Spleen (tissue), 13 donors: Measurements from ENCODE around the gene WNT16. TPM values are rescaled to one million over a fixed set of nuclear protein-coding genes. Genes with fewer than 3 reads are reported as not detected.

ENCODE experiments used
- DNase-seq: peaks from one replicate; pipeline ENCODE4 v3.0.0-alpha.2; 2020
- H3K27ac ChIP-seq, 8 donors: fragments of 200-600 bp; sonication (generic) in 7 of 8; 1 replicate in 4 of 8; 2 replicates in 4 of 8; pipeline versions ENCODE4 v1.5.0 to v1.8.0; 2016 to 2021; ENCODE audit warnings: inconsistent platforms in 4 of 8, mild to moderate bottlenecking in 4 of 8, moderate library complexity in 1 of 8
- H3K27me3 ChIP-seq, 7 donors: fragments of 200-600 bp; sonication (generic) in 6 of 7; replicated peaks in 1 of 7; 1 replicate in 4 of 7; 2 replicates in 3 of 7; pipeline versions ENCODE4 v1.5.0 to v1.8.0; 2016 to 2021; ENCODE audit warnings: inconsistent platforms in 3 of 7, mild to moderate bottlenecking in 1 of 7
- H3K36me3 ChIP-seq, 6 donors: fragments of 200-600 bp; sonication (generic) in 5 of 6; 1 replicate in 4 of 6; 2 replicates in 2 of 6; pipeline versions ENCODE4 v1.5.0 to v1.8.0; 2016 to 2021; ENCODE audit warnings: inconsistent platforms in 2 of 6
- H3K4me1 ChIP-seq, 6 donors: fragments of 200-600 bp; sonication (generic) in 5 of 6; 1 replicate in 3 of 6; 2 replicates in 3 of 6; pipeline versions ENCODE4 v1.5.0 to v1.8.0; 2016 to 2021; ENCODE audit warnings: inconsistent platforms in 3 of 6
- H3K4me3 ChIP-seq, 8 donors: fragments of 200-600 bp; sonication (generic) in 7 of 8; 1 replicate in 4 of 8; 2 replicates in 4 of 8; pipeline versions ENCODE4 v1.5.0 to v1.8.0; 2016 to 2021; ENCODE audit warnings: inconsistent platforms in 4 of 8, mild to moderate bottlenecking in 4 of 8, moderate library complexity in 2 of 8
- H3K9me3 ChIP-seq, 8 donors: fragments of 200-600 bp; sonication (generic) in 7 of 8; 1 replicate in 4 of 8; 2 replicates in 4 of 8; pipeline versions ENCODE4 v1.5.0 to v1.8.0; 2016 to 2021; ENCODE audit warnings: inconsistent platforms in 4 of 8
- POLR2A ChIP-seq, 3 donors: fragments of 450-650 bp; IDR thresholded peaks; one replicate each; pipeline ENCODE4 v1.5.1; 2017; ENCODE audit warnings: antibody characterized with exemption in 3 of 3, mild to moderate bottlenecking in 1 of 3
- POLR2AphosphoS5 ChIP-seq, 3 donors: sonication (generic); formaldehyde crosslinking; IDR thresholded peaks; one replicate each; pipeline ENCODE4 v1.5.1; 2017; ENCODE audit warnings: antibody characterized with exemption in 3 of 3
- WGBS, 5 donors: extraction: QIAGEN DNeasy Blood & Tissue Kit in 3 of 5; methylation state at CpG; one replicate each; pipeline versions ENCODE4 v1.1.5 to v1.1.7; 2013 to 2018; 5-methylcytosine and 5-hydroxymethylcytosine counted together
- intact Hi-C: fragments of 100-400 bp; cut with DNase I; formaldehyde crosslinking; loops from one replicate; pipeline ENCODE4 v1.15.0; 2023; ENCODE audit warnings: low total_unique reads
- long read RNA-seq, 2 donors: transcript quantifications; one replicate each; lab custom pipeline, GENCODE V29; 2026
- polyA plus RNA-seq, 3 donors: library from polyadenylated mRNA; stranded (reverse); fragments of 200-250 nt; gene quantifications; one replicate each; pipeline ENCODE4 v1.2.1, GENCODE V29; 2013
- total RNA-seq, 7 donors: library from RNA; depleted of rRNA in 3 of 7; stranded (reverse); fragments of >200 nt in 3 of 7; fragmentation: NEBNext Ultra II Directional in 4 of 7; extraction: Animal tissue kit (Norgen Biotek cat#: 25700) in 4 of 7; gene quantifications; one replicate each; pipeline versions ENCODE4 v1.1.0 to v1.2.1, GENCODE V29; 2016 to 2021
- TF ChIP-seq, protein P1 (sequence below), 11 experiments: fragments of 200-600 bp in 7 of 11; fragments of 450-650 bp in 4 of 11; sonication (generic) in 4 of 11; IDR thresholded peaks in 8 of 11; conservative IDR thresholded peaks in 3 of 11; 1 replicate in 7 of 11; 2 replicates in 4 of 11; pipeline versions ENCODE4 v1.4.0 to v1.8.0; 2016 to 2021; ENCODE audit warnings: antibody characterized with exemption in 11 of 11, inconsistent platforms in 4 of 11, mild to moderate bottlenecking in 1 of 11
- donor health status: healthy with polysubstance abuse.
- donor health status: DM: no; HTN: no; CAD: no; lungs with moderate emphysema.
- donor health status: DM: no; HTN: no; CAD: no.
- donor health status: Bipolar disorder and iron deficiency.
- donor health status: healthy.
- donor health status: DM: no; HTN: no; CAD: no.
- donor health status: DM: yes; HTN: yes; CAD: no.

The WNT16 gene, protein sequence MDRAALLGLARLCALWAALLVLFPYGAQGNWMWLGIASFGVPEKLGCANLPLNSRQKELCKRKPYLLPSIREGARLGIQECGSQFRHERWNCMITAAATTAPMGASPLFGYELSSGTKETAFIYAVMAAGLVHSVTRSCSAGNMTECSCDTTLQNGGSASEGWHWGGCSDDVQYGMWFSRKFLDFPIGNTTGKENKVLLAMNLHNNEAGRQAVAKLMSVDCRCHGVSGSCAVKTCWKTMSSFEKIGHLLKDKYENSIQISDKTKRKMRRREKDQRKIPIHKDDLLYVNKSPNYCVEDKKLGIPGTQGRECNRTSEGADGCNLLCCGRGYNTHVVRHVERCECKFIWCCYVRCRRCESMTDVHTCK
- total RNA-seq: 1 to 10 TPM in 3 of 7 donors, under 1 TPM in 4; 0.39 to 3.2 (median 0.95) TPM
- polyA plus RNA-seq: 1 to 10 TPM in 1 of 3 donors, under 1 TPM in 2; 0.33 to 1.4 (median 0.96) TPM
- long read RNA-seq, donor 1: 0 reads
- long read RNA-seq, donor 2: 0 reads

DNA sequence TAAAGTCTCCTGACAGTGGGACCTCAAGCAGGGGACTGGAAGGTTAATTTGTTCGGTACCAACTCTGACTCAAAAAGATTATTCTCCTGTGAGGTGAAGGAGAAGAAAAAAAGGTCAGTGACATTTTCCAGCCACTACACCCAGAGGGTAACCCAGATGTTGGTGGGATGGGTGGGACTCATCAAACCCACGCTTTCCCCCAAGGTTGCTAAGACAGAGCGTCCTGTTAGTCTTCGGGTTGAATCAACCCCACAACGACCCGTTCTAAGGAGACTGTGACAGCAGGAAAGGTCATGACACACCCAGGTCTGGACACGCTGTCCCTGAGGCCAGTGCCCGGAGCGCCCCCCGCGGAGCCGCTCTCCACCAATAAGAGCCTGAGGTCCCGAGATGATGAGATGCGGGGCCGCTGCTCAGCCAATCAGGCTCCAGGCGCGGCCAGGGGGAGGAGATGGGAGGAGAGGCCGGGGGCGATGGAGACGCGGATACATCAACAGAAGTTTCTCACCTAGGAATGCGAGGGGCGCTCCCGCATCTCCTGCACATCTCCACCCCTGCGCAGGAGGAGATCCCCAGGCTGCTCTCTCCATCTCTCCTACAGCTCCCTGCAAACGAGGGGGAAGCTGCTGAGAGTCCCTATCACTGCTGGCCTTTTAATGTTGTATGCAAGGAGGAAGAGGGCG lies at the start of gene WNT16:
TSS of gene WNT16 (plus strand) at position 493 of the 683 bp plus-strand sequence. CDS start 293 bp downstream, outside the sequence.
- Histone ChIP-seq H3K9me3 (no peaks in the 10 kb centered on the region), H3K27ac (peak within 1 kb of the TSS in 5 of 8 donors; percentile 33 to 64 (median 51)), H3K4me3 (peak within 1 kb of the TSS; percentile 39 to 76 (median 49)), H3K27me3 (peaks cover 0 to 61% (median 52%) of the 10 kb centered on the region in 7 donors), H3K4me1 (peaks cover 5 to 33% (median 23%) of the 10 kb centered on the region in 6 donors), H3K36me3 (no peaks in the 10 kb centered on the region)
- WGBS, 5 donors: 19 to 25% (median 20%) methylated on average over 26 to 27 of the region's 27 CpGs
- no peak for TF ChIP-seq POLR2AphosphoS5 (IDR thresholded peaks at IDR 0.05)
- TF ChIP-seq, protein P1, sequence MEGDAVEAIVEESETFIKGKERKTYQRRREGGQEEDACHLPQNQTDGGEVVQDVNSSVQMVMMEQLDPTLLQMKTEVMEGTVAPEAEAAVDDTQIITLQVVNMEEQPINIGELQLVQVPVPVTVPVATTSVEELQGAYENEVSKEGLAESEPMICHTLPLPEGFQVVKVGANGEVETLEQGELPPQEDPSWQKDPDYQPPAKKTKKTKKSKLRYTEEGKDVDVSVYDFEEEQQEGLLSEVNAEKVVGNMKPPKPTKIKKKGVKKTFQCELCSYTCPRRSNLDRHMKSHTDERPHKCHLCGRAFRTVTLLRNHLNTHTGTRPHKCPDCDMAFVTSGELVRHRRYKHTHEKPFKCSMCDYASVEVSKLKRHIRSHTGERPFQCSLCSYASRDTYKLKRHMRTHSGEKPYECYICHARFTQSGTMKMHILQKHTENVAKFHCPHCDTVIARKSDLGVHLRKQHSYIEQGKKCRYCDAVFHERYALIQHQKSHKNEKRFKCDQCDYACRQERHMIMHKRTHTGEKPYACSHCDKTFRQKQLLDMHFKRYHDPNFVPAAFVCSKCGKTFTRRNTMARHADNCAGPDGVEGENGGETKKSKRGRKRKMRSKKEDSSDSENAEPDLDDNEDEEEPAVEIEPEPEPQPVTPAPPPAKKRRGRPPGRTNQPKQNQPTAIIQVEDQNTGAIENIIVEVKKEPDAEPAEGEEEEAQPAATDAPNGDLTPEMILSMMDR (IDR thresholded peaks at IDR 0.05 in 8 of 11, conservative IDR thresholded peaks at IDR 0.05 in 3 of 11): no peak
- no peak for TF ChIP-seq POLR2A (IDR thresholded peaks at IDR 0.05)
- intact Hi-C loops: no loop called here
- DNase-seq: peak; percentile 85

DNA sequence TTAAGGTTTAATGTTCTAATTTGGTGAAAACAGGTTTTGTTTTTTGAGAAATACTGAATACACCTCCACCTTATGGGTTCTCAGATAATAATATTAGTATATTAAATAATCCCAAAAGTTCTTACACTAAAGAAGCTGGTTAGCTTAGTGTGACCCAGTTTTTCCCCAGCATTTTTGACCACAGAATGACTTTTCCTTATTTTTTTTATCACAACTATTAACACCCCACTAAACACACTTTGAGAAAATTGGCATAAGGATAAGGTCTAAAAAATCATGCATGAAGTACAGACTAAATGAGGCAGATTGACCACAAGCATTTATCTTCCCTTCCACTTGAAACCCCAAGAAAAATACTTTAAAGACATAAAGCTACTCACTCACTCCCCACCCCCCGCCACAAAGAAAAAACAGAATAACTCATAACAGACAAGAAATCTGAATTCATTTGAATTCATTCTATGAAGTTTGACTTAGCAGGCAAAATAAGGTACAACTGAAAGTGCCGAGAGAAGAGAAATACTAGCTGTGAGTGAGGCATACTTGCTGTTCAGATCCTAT lies 49.7 kb upstream of the WNT16 start:
- Histone ChIP-seq H3K27me3 (no peaks in the 10 kb centered on the region), H3K9me3 (peaks cover 0 to 9% (median 4%) of the 10 kb centered on the region in 8 donors), H3K4me1 (no peaks in the 10 kb centered on the region), H3K4me3 (no peak overlapping the region), H3K36me3 (peaks cover 0 to 21% (median 0%) of the 10 kb centered on the region in 6 donors), H3K27ac (no peak overlapping the region)
- WGBS, 5 donors: 74 to 88% (median 78%) methylated on average over 2 of the region's 2 CpGs
- intact Hi-C loops: no loop called here
- TF ChIP-seq POLR2AphosphoS5 (IDR thresholded peaks at IDR 0.05): no peak
- TF ChIP-seq, protein P1 (IDR thresholded peaks at IDR 0.05 in 8 of 11, conservative IDR thresholded peaks at IDR 0.05 in 3 of 11): no peak
- no peak for TF ChIP-seq POLR2A (IDR thresholded peaks at IDR 0.05)
- DNase-seq: no peak

DNA sequence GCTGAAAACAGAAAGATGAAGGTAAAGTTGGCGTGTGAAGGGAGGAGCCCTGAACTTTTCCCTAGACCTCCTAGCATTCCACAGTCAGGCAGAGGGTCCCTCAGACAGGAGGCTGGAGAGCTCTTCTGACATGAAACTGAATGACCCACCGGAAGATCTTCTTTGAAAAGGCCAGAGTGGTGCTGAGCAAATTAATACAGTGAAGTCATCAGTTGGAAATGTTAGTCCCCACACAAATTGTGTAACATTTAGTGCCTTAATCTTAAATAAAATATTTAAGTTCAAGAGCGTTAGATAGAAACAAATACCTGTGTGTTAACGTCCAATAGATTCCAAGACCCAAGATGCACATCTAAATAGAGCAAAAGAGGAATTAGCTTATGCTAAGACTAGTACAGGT lies 49.0 kb upstream of the WNT16 start:
- no peak overlapping the region for H3K4me3 ChIP-seq
- H3K27ac ChIP-seq: no peak overlapping the region
- no peaks in the 10 kb centered on the region for H3K27me3 ChIP-seq
- no peaks in the 10 kb centered on the region for H3K4me1 ChIP-seq
- peaks cover 0 to 16% (median 11%) of the 10 kb centered on the region in 8 donors for H3K9me3 ChIP-seq
- DNase-seq: no peak
- 91 to 95% (median 92%) methylated on average over 4 of the region's 4 CpGs for WGBS, 5 donors
- TF ChIP-seq, protein P1 (IDR thresholded peaks at IDR 0.05 in 8 of 11, conservative IDR thresholded peaks at IDR 0.05 in 3 of 11): no peak
- TF ChIP-seq POLR2AphosphoS5 (IDR thresholded peaks at IDR 0.05) (no peak), POLR2A (IDR thresholded peaks at IDR 0.05) (no peak)
- intact Hi-C loops: no loop called here
- H3K36me3 ChIP-seq: peaks cover 0 to 27% (median 0%) of the 10 kb centered on the region in 6 donors
